Uterus (tissue), 4 donors: ENCODE results near the gene TMEM82. TPM values are rescaled to one million over a fixed set of nuclear protein-coding genes. Genes with fewer than 3 reads are reported as not detected.

Experiments used
- total RNA-seq, 4 donors: library from RNA; depleted of rRNA in 3 of 4; stranded (reverse); fragments of >200 nt in 3 of 4; gene quantifications; one replicate each; pipeline versions ENCODE4 v1.1.0 to v1.2.4, GENCODE V29; 2014 to 2023
- donor health status: DM: yes; HTN: yes; CAD: no.

TMEM82 gene
- total RNA-seq, 4 donors from 2014 or later: not detected

Other genes with a start within 250 kb of the TMEM82 start
- gene CASP9, start 218.3 kb upstream of the TMEM82 start, total RNA-seq: 10 to 100 TPM in 2 of 4 donors, 1 to 10 TPM in 2; 2.6 to 16.0 (median 8.1) TPM
- 10 to 100 TPM in 3 of 4 donors, 1 to 10 TPM in 1; 8.8 to 32.4 (median 27.5) TPM for gene DNAJC16, start 215.7 kb upstream of the TMEM82 start, total RNA-seq
- 1 to 10 TPM in 1 of 4 donors, under 1 TPM in 1, not detected in 2; 0.27 to 1.4 TPM for gene AGMAT, start 157.4 kb upstream of the TMEM82 start, total RNA-seq
- 100 to 1,000 TPM in 1 of 4 donors, 10 to 100 TPM in 3; 26.2 to 115 (median 43.7) TPM for gene DDI2, start 125.0 kb upstream of the TMEM82 start, total RNA-seq
- gene PLEKHM2, start 58.2 kb upstream of the TMEM82 start, total RNA-seq: 10 to 100 TPM; 21.3 to 70.2 (median 30.7) TPM
- 1 to 10 TPM in 2 of 4 donors, under 1 TPM in 1, not detected in 1; 0.29 to 2.1 (median 1.6) TPM for gene SLC25A34, start 6.2 kb upstream of the TMEM82 start, total RNA-seq
- gene FBLIM1, start 16.3 kb downstream of the TMEM82 start, total RNA-seq: 10 to 100 TPM; 12.9 to 96.9 (median 74.3) TPM
- 1 to 10 TPM in 2 of 4 donors, under 1 TPM in 1, not detected in 1; 0.59 to 1.9 (median 1.0) TPM for gene UQCRHL, start 65.2 kb downstream of the TMEM82 start, total RNA-seq
- 100 to 1,000 TPM in 1 of 4 donors, 10 to 100 TPM in 3; 18.8 to 104 (median 73.8) TPM for gene SPEN, start 105.2 kb downstream of the TMEM82 start, total RNA-seq
- 100 to 1,000 TPM in 1 of 4 donors, 10 to 100 TPM in 3; 21.3 to 120 (median 70.0) TPM for gene ZBTB17, start 233.6 kb downstream of the TMEM82 start, total RNA-seq